Keratinocyte (primary cell): ENCODE measurements around the gene ASCC3. TPM values are rescaled to one million over a fixed set of nuclear protein-coding genes. Genes with fewer than 3 reads are reported as not detected.
"Not testable (repeated sequence)": the region's sequence is repeated elsewhere in the genome, so short reads cannot be mapped to it uniquely, and the experiment has no call there.

Experiments
- DNase-seq: peaks from one replicate; pipeline ENCODE4 v3.0.0-alpha.2; 2011; ENCODE audit warnings: low read depth, missing footprints, low spot score
- FAIRE-seq: peaks from 2 replicates; lab custom pipeline; 2011; peaks lifted over from hg19 to GRCh38; lab: Jason Lieb, UNC
- H2AFZ ChIP-seq: 2 replicates; pipeline ENCODE4 v1.6.0; 2012; ENCODE audit warnings: low read length, control low read depth, inconsistent platforms; ENCODE audit not compliant: control insufficient read depth
- H3K27ac ChIP-seq: 2 replicates; pipeline ENCODE4 v1.5.1; 2011; ENCODE audit warnings: low read length; ENCODE audit not compliant: control insufficient read depth, insufficient read depth
- H3K27me3 ChIP-seq: 3 replicates; pipeline ENCODE4 v1.6.0; 2011; ENCODE audit warnings: low read length; ENCODE audit not compliant: control insufficient read depth, insufficient read depth; ENCODE audit errors: extremely low read depth
- H3K36me3 ChIP-seq, 2 experiments: 2 replicates in 1 of 2; 3 replicates in 1 of 2; pipeline ENCODE4 v1.5.1; 2011; ENCODE audit warnings: low read length in 2 of 2, mild to moderate bottlenecking in 1 of 2; ENCODE audit not compliant: control insufficient read depth in 2 of 2, insufficient read depth in 2 of 2; ENCODE audit errors: extremely low read depth in 1 of 2
- H3K4me1 ChIP-seq: 3 replicates; pipeline ENCODE4 v1.5.1; 2011; ENCODE audit warnings: low read length; ENCODE audit not compliant: control insufficient read depth, insufficient read depth; ENCODE audit errors: extremely low read depth
- H3K4me2 ChIP-seq: 3 replicates; pipeline ENCODE4 v1.6.0; 2011; ENCODE audit warnings: low read depth, low read length; ENCODE audit not compliant: control insufficient read depth, insufficient read depth; ENCODE audit errors: extremely low read depth
- H3K4me3 ChIP-seq, 3 experiments: fragments of 200-600 bp in 1 of 3; sonication (generic) in 1 of 3; 2 replicates in 2 of 3; 3 replicates in 1 of 3; pipeline ENCODE4 v1.5.1; 2011 to 2016; ENCODE audit warnings: low read length in 3 of 3, mild to moderate bottlenecking in 3 of 3, control low read depth in 2 of 3, inconsistent platforms in 1 of 3, low read depth in 1 of 3, mixed read lengths in 1 of 3, mixed run types in 1 of 3, moderate library complexity in 1 of 3; ENCODE audit not compliant: control insufficient read depth in 2 of 3, insufficient read depth in 2 of 3; ENCODE audit errors: extremely low read depth in 1 of 3
- H3K79me2 ChIP-seq: 2 replicates; pipeline ENCODE4 v1.6.0; 2012; ENCODE audit warnings: low read length; ENCODE audit not compliant: control insufficient read depth, insufficient read depth
- H3K9ac ChIP-seq: 3 replicates; pipeline ENCODE4 v1.6.0; 2011; ENCODE audit warnings: low read length; ENCODE audit not compliant: control insufficient read depth, insufficient read depth; ENCODE audit errors: extremely low read depth
- H3K9me1 ChIP-seq: 3 replicates; pipeline ENCODE4 v1.6.0; 2011; ENCODE audit warnings: low read length; ENCODE audit not compliant: control insufficient read depth, insufficient read depth; ENCODE audit errors: extremely low read depth
- H3K9me3 ChIP-seq: 2 replicates; pipeline ENCODE4 v1.5.1; 2012; ENCODE audit warnings: low read depth, low read length; ENCODE audit not compliant: control insufficient read depth
- H4K20me1 ChIP-seq: 3 replicates; pipeline ENCODE4 v1.6.0; 2011; ENCODE audit warnings: low read length; ENCODE audit not compliant: control insufficient read depth, insufficient read depth; ENCODE audit errors: extremely low read depth
- CTCF ChIP-seq, 3 experiments: IDR thresholded peaks in 1 of 3; conservative IDR thresholded peaks in 1 of 3; optimal IDR thresholded peaks in 1 of 3; 2 replicates in 2 of 3; 3 replicates in 1 of 3; pipeline versions ENCODE3 to v1.5.1; 2011; ENCODE audit warnings: low read length in 3 of 3, mild to moderate bottlenecking in 3 of 3, moderate library complexity in 2 of 3, control low read depth in 1 of 3, inconsistent platforms in 1 of 3; ENCODE audit not compliant: insufficient read depth in 2 of 3; ENCODE audit errors: extremely low read depth in 1 of 3
- EZH2 ChIP-seq: IDR thresholded peaks from one replicate; pipeline ENCODE4 v1.6.1; 2012; ENCODE audit warnings: inconsistent platforms, mild to moderate bottlenecking, low read length, moderate library complexity
- dilution Hi-C: fragments of 300-500 bp; cut with MboI; formaldehyde crosslinking; loops from one replicate; pipeline ENCODE4 v1.7.0; 2020; ENCODE audit warnings: low sequenced_read_pairs; ENCODE audit not compliant: extremely low pct_ligation_motif_present
- polyA plus RNA-seq, 5 experiments: library from polyadenylated mRNA; depleted of rRNA in 3 of 5; stranded (reverse) in 3 of 5; stranded (forward) in 1 of 5; unstranded in 1 of 5; fragments of >200 nt; gene quantifications; 1 replicate in 1 of 5; 2 replicates in 3 of 5; 3 replicates in 1 of 5; pipeline versions ENCODE4 v1.2.1 to v1.2.3, GENCODE V29; 2011 to 2012; ENCODE audit warnings: missing spikeins in 2 of 5, low read depth in 1 of 5, low replicate concordance in 1 of 5

Gene ASCC3
- polyA plus RNA-seq, 1 donor (not counting 4 experiments of a cell fraction or from before 2014, with no cell fraction given): 58.6 TPM

DNA sequence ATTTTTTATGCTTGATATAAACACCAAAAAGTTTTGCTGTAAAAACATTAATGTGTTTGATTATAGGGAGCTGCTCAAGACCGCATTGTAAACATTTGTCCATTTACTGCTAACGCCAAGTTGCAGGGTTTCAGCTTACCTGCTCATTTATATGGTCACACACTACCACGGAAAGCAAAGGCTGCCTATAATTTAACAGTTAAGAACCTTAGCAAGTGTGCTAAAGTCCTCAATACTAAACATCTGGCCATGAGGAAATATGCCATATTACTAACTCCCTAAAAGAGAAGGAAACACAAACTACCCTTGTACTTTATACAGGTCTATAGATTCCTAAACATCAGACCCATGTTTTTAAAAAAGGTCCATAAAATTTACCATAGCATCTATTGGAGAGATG, 129.5 kb downstream of the ASCC3 start:
- no peak for TF ChIP-seq EZH2
- Histone ChIP-seq H3K9me3 (no peaks in the 10 kb centered on the region), H3K9me1 (no peaks in the 10 kb centered on the region), H3K27me3 (no peaks in the 10 kb centered on the region), H3K27ac (no peak overlapping the region), H3K4me2 (no peak overlapping the region), H3K79me2 (no peaks in the 10 kb centered on the region), H3K4me3 (no peak overlapping the region), H3K4me1 (no peaks in the 10 kb centered on the region), H4K20me1 (no peaks in the 10 kb centered on the region), H2AFZ (no peak overlapping the region), H3K9ac (no peak overlapping the region), H3K36me3 (no peaks in the 10 kb centered on the region)
- no peak for DNase-seq
- dilution Hi-C loops: no loop called here
- FAIRE-seq: no peak

- dilution Hi-C loops: no loop called here
- TF ChIP-seq EZH2: no peak
- Histone ChIP-seq H3K4me2 (no peak overlapping the region), H3K4me1 (no peaks in the 10 kb centered on the region), H3K9ac (no peak overlapping the region), H3K27ac (no peak overlapping the region), H3K4me3 (no peak overlapping the region), H3K27me3 (no peaks in the 10 kb centered on the region), H3K9me1 (no peaks in the 10 kb centered on the region), H3K79me2 (no peaks in the 10 kb centered on the region), H3K9me3 (no peaks in the 10 kb centered on the region), H3K36me3 (peaks cover 5 to 6% of the 10 kb centered on the region in 2 experiments), H2AFZ (no peak overlapping the region), H4K20me1 (no peaks in the 10 kb centered on the region)
- DNase-seq (no peak), FAIRE-seq (no peak)
Observed at GRCh38 chr6:100745419-100746041, 135.6 kb downstream of the ASCC3 start.

GRCh38 chr6:100740439-100740838, 140.7 kb downstream of the ASCC3 start:
- FAIRE-seq (no peak), DNase-seq (no peak)
- Histone ChIP-seq H3K4me3 (no peak overlapping the region), H3K27ac (no peak overlapping the region), H3K4me1 (no peaks in the 10 kb centered on the region), H3K4me2 (no peak overlapping the region), H3K27me3 (no peaks in the 10 kb centered on the region), H3K9me1 (no peaks in the 10 kb centered on the region), H4K20me1 (no peaks in the 10 kb centered on the region), H3K9ac (no peak overlapping the region), H3K36me3 (peaks cover 5 to 6% of the 10 kb centered on the region in 2 experiments), H3K79me2 (no peaks in the 10 kb centered on the region), H2AFZ (no peak overlapping the region), H3K9me3 (no peaks in the 10 kb centered on the region)
- no peak for TF ChIP-seq CTCF (optimal IDR thresholded peaks at IDR 0.05 in 1 of 3, IDR thresholded peaks at IDR 0.05 in 1 of 3, conservative IDR thresholded peaks at IDR 0.05 in 1 of 3; ENCODE audit: extremely low read depth in 1 of 3, insufficient read depth in 2 of 3, low read length in 3 of 3)
- no peak for TF ChIP-seq EZH2
- dilution Hi-C loops: no loop called here

- H2AFZ ChIP-seq, H3K79me2 ChIP-seq, H3K9me1 ChIP-seq, H3K4me2 ChIP-seq, FAIRE-seq, H3K27ac ChIP-seq, H3K9me3 ChIP-seq, H3K4me1 ChIP-seq, H3K27me3 ChIP-seq, H3K36me3 ChIP-seq, H3K9ac ChIP-seq, dilution Hi-C loops, DNase-seq, H3K4me3 ChIP-seq, H4K20me1 ChIP-seq: not testable (repeated sequence)
Observed at GRCh38 chr6:100737720-100738119, 143.4 kb downstream of the ASCC3 start.
